GM18909 (cell line): ENCODE data around the gene SIT1.
A peak's percentile ranks its signal among the peaks of the same experiment; 100 is the strongest.
"Not testable (repeated sequence)": the region's sequence is repeated elsewhere in the genome, so short reads cannot be mapped to it uniquely, and the experiment has no call there.

Experiments used
- ATAC-seq: cut with Tn5 transposase; IDR thresholded peaks from one replicate; pipeline ENCODE4 v1.9.1; 2021; ENCODE audit warnings: mild to moderate bottlenecking; ENCODE audit not compliant: unreplicated experiment, poor library complexity

SIT1 gene

DNA sequence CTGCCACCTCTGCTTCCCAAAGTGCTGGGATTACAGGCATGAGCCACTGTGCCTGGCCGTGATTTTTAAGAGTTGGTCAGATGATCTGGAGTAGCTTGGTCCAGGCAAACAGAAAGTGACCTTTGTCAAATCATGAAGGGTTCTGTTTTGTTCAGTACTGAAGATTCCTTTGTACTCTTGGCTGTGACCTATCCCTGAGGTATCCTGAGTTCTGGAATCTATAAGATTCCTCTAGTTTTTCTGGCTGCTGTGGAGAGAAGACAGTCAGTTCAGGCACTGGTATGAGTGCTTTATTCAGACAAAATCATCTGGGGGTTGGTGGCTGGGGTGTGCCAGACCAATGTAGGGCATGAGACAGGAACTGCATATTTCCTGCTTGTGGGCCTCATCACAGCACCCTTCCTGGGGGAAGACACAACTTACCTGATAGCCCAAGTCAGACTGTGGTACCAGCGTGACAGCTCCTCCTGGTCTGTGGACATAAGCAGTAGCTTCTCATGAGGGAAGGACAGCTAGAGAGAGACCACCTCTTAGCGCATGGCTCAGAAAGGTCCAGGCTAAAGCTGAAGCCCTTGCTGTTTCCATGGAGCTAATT, 11.1 kb upstream of the SIT1 start:
- ATAC-seq, result no peak

DNA sequence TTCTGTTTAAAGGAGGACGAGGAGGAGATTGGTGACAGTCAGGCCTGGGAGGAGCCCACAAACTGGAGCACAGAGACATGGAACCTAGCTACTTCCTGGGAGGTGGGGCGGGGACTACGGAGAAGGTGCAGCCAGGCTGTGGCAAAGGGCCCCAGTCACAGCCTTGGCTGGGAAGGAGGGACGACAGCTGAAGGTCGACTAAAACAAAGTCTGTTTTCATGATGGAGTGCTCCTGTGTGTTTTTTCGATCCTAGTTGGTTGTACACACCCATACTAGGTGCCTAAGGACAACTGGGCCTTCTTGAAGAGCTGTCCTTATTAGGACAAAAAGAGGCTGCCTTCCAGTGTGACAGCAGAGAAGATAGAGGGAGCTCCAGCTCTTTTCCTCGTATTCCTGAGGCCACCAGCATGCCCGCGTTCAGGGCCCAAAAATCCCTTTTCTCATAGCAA, 10.3 kb upstream of the SIT1 start:
- no peak for ATAC-seq

DNA sequence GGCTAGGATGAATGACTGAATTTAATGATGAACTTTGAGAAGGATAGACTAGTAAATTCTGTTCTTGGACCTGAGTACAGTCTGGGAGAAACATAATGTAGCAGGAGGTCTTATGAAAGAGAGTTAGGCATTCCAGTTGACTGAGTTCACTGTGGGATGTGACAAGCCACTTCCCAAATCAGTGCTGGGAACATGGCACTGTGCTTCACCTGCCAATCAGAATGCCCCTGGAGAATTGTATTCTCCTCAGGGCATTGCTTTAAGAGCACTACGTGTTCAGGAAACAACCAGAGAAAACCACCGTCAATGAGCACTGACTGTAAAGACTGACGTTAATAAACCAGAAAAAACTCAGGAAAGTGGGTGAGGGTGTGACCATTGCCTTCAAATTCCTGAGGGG, 8.6 kb upstream of the SIT1 start:
- ATAC-seq, result no peak

DNA sequence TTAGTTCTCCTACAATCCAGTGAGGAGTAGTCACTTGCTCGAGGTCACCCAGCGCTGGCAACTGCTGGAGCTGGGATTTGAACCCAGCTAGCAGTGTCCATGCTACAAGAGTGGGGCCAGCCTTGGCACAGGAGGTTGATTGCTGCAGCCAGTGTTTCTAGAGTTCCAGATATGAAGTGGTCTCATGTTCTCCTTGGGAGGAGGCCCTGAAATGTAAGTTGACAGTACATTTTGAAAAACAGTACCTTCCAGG, 8.2 kb upstream of the SIT1 start:
- no peak for ATAC-seq

DNA sequence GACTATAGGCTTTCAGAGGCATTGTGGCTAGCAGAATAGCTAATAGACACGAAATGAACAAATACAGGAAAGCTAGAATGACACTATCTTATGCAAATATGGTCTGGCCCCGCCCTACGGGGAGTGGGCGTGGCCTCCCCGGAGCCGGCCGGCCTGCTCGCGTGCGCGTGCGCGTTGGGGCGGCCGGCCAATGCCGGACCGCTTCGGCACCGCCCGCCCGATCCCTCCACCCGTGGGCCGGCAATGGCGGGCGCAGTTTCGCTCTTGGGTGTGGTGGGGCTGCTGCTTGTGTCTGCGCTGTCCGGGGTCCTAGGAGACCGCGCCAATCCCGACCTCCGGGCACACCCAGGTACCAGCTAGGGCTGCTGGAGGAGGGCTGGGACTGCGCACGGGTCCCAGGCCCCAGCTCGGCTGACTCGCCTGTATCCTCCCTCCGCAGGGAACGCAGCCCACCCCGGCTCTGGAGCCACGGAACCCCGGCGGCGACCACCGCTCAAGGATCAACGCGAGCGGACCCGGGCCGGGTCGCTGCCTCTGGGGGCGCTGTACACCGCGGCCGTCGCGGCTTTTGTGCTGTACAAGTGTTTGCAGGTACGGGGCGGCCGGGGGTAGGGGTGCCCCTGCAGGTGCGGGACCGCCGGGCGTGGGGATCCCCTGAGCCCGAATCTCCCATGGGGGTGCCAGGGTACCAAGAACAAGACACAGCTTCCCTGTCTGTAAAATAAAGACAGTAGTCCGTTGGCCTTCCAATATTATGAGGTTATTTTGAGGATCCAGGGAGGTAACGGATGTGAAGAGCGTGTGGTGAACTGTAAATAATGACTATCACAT, 7.6 kb upstream of the SIT1 start, which contains the start of gene CCDC107:
Gene CCDC107, plus strand, starts transcription at position 156 of the 831 bp plus-strand sequence. Its CDS starts 88 bp downstream, at position 244.
- ATAC-seq, result peak; percentile 70

DNA sequence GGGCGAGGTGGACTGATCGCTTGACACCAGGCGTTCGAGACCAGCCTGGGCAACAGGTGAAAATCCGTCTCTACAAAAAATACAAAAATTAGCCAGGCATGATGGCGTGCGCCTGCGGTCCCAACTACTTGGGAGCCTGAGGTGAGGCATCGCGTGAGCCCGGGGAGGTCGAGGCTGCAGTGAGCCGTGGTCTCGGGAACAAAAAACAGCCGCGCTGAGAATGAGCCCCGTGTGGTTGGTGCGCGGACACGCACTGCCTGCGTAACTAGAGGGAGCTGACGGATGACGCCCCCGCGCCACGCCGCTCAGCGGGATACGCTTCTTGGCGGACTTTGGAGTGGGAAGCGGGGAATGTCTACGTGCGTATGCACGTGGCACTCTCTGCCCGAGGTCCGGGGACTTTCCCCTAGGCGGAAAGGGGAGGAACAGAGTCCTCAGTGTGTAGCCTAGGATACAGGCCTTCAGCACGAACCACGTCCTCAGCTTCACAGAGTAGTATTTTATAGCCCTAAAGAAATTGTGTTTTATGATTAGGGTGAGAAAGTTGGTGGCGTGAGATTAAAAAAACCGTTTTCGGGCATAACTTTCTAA, 6.9 kb upstream of the SIT1 start, which contains the start of gene RMRP:
Gene RMRP, minus strand, starts transcription at position 474 of the 591 bp plus-strand sequence.
- peak; percentile 88 for ATAC-seq

DNA sequence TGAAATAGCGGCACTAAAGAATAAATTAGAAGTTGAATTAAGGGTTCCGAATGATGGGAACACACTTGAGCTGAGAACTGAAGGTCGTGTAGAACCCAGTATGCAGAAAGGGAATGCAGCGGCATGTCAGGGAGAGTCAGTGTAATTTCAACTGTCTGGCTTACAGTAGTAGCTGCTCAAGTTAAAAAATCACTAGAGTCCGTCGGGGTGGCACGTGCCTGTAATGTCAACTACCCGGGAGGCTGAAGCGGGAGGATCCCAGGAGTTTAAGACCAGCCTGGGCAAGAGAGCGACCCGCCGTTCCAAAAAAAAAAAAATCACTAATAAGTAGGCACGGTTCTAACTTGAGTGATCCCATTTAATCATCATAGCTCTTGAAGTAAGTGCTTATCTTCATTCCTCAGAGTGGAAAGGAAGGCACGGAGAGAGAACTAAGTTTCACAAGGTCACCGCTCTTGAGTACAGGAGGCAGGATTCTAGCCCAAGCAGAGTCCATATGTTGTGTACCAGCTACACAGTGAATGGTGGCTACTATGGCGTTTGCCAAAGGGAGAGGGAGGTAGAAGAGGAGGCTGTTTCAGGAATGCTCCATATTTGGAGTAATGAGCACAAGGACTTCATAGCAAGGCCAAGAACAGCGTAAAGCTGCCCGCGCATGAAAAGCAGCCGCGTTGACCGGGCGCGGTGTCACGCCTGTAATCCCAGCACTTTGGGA, 6.3 kb upstream of the SIT1 start:
- ATAC-seq, result no peak

DNA sequence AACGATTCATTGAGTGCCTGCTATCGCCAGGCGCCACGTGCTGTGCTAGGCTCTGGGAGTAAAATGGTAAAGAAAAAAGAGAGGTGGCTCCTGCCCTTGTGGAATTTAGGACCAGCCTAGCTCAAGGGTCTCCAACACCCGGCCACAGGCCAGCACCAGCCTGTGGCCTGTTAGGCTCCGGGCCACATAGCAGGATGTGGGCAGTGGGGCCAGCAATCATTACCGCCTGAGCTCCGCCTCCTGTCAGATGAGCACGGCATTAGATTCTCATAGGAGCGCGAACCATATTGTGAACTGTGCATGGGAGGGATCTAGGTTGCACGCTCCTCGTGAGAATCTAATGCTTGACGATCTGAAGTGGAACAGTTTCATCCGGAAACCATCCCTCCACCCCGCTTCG, 5.6 kb upstream of the SIT1 start:
- no peak for ATAC-seq

DNA sequence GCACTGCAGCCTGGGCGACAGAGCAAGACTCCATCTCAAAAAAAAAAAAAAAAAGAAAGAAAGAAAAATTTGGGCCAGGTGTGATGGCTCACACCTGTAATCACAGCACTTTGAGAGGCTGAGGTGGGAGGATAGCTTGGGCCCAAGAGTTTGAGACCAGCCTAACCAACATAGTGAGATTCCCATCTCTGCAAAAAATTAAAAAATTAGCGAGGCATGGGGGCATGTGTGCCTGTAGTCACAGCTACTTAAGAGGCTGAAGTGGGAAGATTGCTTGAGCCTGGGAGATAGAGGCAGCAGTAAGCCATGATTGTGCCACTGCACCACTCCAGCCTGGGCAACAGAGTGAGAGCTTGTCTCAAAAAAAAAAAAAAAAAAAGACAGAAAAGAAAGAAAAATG, 2.9 kb upstream of the SIT1 start:
- ATAC-seq, result no peak

DNA sequence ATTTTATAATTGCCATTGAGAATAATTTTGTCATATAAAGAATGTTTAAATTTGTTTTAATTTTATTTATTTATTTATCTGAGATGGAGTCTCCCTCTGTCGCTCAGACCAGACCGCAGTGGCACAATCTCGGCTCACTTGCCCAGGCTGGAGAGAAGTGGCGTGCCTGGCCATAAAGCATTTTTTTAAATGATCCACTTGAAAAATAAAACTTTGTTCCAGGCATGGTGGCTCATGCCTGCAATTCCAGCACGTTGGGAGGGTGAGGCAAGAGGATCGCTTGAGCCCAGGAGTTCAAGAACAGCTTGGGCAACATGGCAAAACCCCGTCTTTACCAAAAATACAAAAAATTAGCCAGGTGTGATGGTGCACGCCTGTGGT, 2.1 kb upstream of the SIT1 start:
- no peak for ATAC-seq

DNA sequence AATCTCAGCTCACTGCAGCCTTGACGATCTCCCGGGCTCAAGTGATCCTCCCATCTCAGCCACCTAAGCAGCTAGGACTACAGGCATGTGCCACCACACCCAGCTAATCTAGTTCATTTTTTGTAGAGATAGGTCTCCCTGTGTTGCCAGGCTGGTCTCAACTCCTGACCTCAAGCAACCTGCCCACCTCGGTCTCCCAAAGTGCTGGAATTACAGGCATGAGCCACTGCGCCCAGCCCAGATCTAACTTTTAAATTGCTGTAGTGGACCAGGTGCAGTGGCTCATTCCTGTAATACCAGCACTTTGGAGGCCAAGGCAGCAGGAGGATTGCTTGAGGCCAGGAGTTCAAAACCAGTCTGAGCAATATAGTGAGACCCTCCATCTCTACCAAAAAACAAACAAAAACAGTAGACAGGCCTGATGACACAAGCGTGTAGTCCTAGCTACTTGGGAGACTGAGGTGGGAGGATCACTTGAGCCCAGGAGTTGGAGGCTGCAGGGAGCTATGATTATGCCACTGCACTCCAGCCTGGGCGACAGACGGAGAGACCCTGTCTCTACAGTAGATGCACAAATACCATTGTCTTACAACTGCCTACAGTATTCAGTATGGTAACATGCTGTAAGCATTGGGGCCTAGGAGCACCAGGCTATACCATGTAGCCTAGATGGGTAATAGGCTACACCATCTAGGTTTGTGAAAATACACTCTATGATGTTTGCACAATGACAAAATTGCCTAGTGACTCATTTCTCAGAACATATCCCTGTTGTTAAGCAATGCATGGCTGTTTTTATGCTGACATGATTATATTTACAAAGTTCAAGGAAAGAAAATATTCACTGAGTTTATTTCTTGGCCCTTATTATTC, 1.5 kb upstream of the SIT1 start:
- ATAC-seq, result no peak

DNA sequence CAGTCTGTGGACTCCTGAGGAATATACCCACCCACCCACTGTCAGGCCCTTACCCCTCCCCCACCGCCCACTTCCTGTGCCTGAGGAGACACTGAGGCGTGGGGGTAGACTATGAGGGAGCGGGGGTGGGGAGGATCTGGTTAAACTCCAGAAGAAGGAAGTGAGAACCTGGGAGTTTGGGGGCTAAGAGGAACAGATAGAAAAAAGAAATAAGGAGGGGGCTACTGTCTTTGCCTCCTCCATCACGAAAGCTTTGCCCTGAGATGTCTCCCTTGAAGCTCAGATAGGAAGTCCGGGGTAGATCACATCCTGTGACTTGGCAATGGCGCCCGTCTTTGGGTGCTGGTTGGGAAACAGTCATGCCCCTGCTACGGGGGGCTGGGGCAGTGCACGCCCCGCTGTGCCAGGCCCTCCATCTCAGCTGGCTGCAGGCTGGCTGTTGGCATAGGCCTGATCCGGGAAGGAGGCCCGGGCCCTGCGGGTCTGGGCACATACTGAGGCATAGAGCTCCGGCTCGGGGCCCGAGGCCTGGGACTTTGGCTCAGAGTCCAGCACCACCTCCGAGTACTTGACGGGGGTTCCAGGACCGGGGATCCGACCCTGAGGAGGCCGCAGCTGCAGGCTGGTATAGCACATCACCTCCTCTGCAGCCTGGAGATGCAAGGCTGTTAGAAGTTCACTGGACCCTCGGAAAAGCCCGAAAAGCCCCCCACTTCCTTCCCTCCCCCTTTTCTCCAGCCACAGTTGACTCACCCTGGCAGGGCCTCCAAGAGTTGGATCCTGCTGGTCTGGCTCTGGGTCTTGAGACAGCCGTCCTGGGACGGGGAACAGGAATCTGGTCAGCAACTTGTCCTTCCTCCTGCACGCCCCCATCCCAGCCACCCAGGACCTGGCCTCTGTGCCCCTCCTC, 1.0 kb downstream of the SIT1 start:
- no peak for ATAC-seq

DNA sequence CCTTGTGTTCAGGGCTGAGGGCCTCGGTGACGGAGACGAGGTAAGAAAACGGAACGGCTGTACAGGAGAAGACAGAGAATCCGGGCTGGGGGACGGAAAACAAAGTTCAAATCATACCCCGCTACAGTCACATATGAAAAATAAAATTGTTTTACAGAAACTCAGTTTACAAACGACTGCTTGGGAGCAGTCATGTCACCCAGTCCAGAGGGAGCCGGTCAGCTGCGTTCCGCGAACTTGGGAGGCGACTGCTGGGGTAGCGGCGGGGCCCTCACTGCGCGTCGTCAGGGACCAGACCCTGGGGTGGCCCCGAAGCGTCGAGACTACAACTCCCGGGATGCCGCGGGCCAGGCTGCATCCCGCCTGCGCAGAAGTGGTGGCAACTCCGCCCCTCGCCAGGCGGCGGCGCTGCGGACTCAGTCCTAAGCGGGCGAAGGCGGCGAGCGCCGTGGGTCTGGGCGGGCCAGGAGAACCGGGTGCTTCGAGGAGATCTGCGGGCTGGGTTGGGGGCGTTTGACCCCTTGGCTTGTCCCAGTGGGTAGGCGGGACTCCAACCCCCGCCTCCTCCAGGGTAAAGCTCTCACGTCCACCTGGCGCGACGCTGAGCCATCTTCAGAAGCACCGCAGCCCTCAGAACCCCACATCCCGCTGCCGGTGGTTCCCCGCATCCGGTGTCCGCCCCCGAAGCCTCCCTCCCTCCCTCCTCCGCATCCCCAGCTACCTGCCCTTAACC, 4.0 kb downstream of the SIT1 start:
- ATAC-seq, result peak; percentile 93

DNA sequence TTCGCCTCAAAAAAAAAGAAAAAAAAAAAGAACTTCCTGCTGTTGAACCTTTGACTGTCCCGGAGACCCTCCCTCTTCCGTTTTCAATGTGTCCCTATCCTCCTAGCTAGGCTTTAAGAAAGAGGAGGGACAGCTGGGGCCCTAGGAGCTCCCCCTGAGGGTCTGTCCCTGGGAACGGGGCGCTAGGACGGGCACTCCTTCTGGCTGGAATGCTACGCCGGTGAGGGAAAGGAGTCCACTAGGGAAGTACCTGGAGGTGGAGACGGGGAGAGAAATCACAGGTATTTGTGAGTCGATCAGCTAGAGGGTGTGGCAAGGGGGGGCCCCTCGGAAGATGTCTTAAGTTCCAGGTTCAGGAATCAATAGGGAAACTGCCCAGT, 4.6 kb downstream of the SIT1 start:
- ATAC-seq, result no peak

DNA sequence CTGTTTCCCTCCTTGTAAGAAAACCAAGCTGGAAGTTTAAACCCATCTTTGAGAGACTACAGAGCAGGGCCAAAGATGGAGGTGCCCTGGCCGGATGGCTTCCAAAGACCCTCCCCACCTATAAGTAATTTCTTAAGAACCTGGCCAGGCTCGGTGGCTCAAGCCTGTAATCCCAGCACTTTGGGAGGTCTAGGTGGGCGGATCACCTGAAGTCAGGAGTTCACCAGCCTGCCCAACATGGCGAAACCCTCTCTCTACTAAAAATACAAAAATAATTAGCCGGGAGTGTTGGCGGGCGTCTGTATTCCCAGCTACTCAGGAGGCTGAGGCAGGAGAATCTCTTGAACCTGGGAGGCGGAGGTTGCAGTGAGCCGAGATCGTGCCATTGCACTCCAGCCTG, 5.0 kb downstream of the SIT1 start:
- ATAC-seq, result not testable (repeated sequence)

DNA sequence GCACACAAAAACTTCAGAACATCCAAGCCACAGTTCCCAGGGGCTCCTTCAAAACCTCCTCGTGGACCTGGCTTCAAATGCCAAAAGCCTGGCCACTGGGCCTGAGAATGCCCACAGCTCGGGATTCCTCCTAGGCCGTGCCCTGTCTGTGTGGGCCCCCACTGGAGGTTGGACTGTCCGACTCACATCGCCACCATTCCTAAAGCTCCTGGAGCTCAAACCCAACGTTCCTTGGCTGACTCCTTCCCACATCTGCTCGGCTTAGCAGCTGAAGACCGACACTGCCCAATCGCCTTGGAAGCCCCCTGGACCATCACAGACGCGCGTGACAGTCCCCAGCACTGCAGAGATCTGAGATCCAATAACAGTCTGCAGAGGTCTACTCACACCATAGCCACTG, 7.7 kb downstream of the SIT1 start:
- no peak for ATAC-seq

DNA sequence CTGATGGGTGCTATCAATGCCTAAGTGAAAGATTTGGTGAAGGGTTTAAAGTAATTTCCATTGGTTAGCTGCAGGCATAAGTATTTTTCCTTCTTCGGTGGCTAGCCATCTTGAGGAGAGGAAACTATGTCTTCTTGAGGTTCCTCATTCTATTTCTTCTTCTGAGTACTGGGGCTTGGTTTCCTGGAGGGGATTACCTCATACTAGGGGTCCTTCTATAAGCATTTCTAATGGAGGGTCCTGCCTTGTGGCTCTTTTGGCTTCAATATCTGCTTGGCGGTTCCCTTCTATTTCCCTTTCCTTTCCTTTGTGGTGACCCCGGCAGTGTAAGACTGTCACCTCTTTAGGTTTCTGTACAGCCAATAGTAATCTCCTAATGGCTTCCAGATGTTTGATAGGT, 9.3 kb downstream of the SIT1 start:
- not testable (repeated sequence) for ATAC-seq

DNA sequence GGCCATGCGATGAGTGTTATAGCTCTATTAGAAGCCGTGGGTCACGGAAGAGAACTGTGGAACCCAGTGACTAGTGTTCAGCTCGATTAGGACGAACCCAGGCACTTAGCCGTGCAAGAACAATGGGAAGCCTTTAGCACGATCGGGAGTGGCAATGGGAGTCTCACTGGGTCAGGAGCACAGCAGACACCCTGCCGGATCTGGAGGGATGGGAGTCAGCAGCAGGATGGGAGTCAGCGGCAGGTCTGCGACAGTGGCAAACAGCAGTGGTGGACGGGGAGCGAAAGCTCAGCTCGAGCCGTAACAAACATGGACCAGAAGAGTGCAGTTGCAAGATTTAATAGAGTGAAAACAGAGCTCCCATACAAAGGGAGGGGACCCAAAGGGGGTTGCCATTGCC, 10.3 kb downstream of the SIT1 start:
- not testable (repeated sequence) for ATAC-seq

DNA sequence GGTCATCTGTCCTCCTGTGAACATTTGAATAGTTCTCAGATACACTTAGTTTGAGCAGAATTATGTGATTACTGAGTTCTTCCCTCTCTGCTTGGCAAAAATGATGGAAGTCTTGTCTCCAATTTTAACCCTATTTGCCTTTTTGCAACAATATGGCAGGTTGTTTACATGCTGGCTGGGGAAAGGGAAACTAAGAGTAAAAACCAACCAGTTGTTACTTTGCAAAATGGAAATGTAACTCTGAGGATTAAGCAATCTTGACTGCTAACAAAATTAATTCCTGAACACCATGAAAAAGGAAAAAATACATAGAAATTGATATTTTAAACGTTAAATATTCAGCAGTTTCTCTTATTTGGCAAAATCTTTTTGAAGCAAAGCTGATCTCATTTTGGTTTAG, 11.1 kb downstream of the SIT1 start:
- ATAC-seq, result no peak
